ENCODE measurements around the gene AKAP6. TPM values are rescaled to one million over a fixed set of nuclear protein-coding genes. Genes with fewer than 3 reads are reported as not detected.

AKAP6 gene
- total and polyA plus RNA-seq, 2 of the 8 experiments (the other 6 are each of a cell fraction or from before 2014, with no cell fraction given) = 0.09 to 0.89 TPM

GRCh38 chr14:32350020-32350419, 20.9 kb downstream of the AKAP6 start (continued):
- TF ChIP-seq TAF7 (optimal IDR thresholded peaks at IDR 0.05; ENCODE audit: borderline replicate concordance, low read depth, low read length) = no peak
- no peak for TF ChIP-seq RXRA (IDR thresholded peaks at IDR 0.05; ENCODE audit: insufficient read depth, low read depth, low read length)
- TF ChIP-seq YY1 (IDR thresholded peaks at IDR 0.05; ENCODE audit: low read depth, low read length) = no peak
- TF ChIP-seq SIN3A (conservative IDR thresholded peaks at IDR 0.05 in 1 of 2, IDR thresholded peaks at IDR 0.05 in 1 of 2; ENCODE audit: low read depth in 1 of 2, low read length in 2 of 2) = no peak
